ENCODE measurements around the gene SNTG2. TPM values are rescaled to one million over a fixed set of nuclear protein-coding genes. Genes with fewer than 3 reads are reported as not detected.
A peak's percentile ranks its signal among the peaks of the same experiment; 100 is the strongest.

The SNTG2 gene
- total RNA-seq, 2 donors from 2014 or later, result 4.1 to 11.9 TPM

- H3K4me3 ChIP-seq (ENCODE audit: low read length), result no peak overlapping the region
- no peaks in the 10 kb centered on the region for H3K4me1 ChIP-seq (ENCODE audit: control insufficient read depth, insufficient read depth, low read length)
- Mint-ChIP-seq H3K9me3 (peaks cover 26% of the 10 kb centered on the region), H3K27me3 (ENCODE audit: insufficient read depth) (no peaks in the 10 kb centered on the region), H3K36me3 (ENCODE audit: low read depth) (peaks cover 6% of the 10 kb centered on the region), H3K27ac (no peak overlapping the region), H3K4me3 (no peak overlapping the region), H3K4me1 (no peaks in the 10 kb centered on the region)
- TF ChIP-seq CTCF (conservative IDR thresholded peaks at IDR 0.05), result no peak
- H3K9me3 ChIP-seq (ENCODE audit: control insufficient read depth, low read length), result peaks cover 7% of the 10 kb centered on the region
- H3K27ac ChIP-seq (ENCODE audit: low read depth, low read length), result no peak overlapping the region
- no peak overlapping the region for H3K9ac ChIP-seq (ENCODE audit: extremely low read depth, low read length, poor library complexity, severe bottlenecking)
- 94 to 100% methylated on average over 3 of the region's 3 CpGs for WGBS, 2 experiments (ENCODE audit: insufficient coverage in 1 of 2, insufficient read length in 1 of 2)
- DNase-seq, result no peak
- H3K27me3 ChIP-seq (ENCODE audit: control insufficient read depth, insufficient read depth, low read length, poor library complexity, severe bottlenecking), result no peaks in the 10 kb centered on the region
- H3K36me3 ChIP-seq (ENCODE audit: control insufficient read depth, insufficient read depth, low read length), result no peaks in the 10 kb centered on the region
Measured at GRCh38 chr2:1210352-1210751, 259.7 kb downstream of the SNTG2 start.

GRCh38 chr2:1219901-1220573 is 269.4 kb downstream of the SNTG2 start:
- H3K9me3 Mint-ChIP-seq, result peaks cover 8% of the 10 kb centered on the region
- Histone ChIP-seq H3K9ac (ENCODE audit: extremely low read depth, low read length, poor library complexity, severe bottlenecking) (no peak overlapping the region), H3K36me3 (ENCODE audit: control insufficient read depth, insufficient read depth, low read length) (no peaks in the 10 kb centered on the region), H3K27ac (ENCODE audit: low read depth, low read length) (no peak overlapping the region), H3K4me3 (ENCODE audit: low read length) (peak overlapping the region; percentile 71), H3K9me3 (ENCODE audit: control insufficient read depth, low read length) (peaks cover 17% of the 10 kb centered on the region), H3K4me1 (ENCODE audit: control insufficient read depth, insufficient read depth, low read length) (no peaks in the 10 kb centered on the region), H3K27me3 (ENCODE audit: control insufficient read depth, insufficient read depth, low read length, poor library complexity, severe bottlenecking) (peaks cover 8% of the 10 kb centered on the region)
- no peak overlapping the region for H3K4me3 Mint-ChIP-seq
- no peaks in the 10 kb centered on the region for H3K27me3 Mint-ChIP-seq (ENCODE audit: insufficient read depth)
- no peak for TF ChIP-seq CTCF (conservative IDR thresholded peaks at IDR 0.05)
- H3K36me3 Mint-ChIP-seq (ENCODE audit: low read depth), result no peaks in the 10 kb centered on the region
- peak overlapping the region; percentile 55 for H3K27ac Mint-ChIP-seq
- no peak for DNase-seq
- H3K4me1 Mint-ChIP-seq, result no peaks in the 10 kb centered on the region
- 95 to 98% methylated on average over 10 to 13 of the region's 13 CpGs for WGBS, 2 experiments (ENCODE audit: insufficient coverage in 1 of 2, insufficient read length in 1 of 2)

- TF ChIP-seq CTCF (conservative IDR thresholded peaks at IDR 0.05), result no peak
- no peaks in the 10 kb centered on the region for H3K36me3 Mint-ChIP-seq (ENCODE audit: low read depth)
Measured at GRCh38 chr2:1222056-1222455, 271.4 kb downstream of the SNTG2 start.

More at GRCh38 chr2:1222056-1222455, 271.4 kb downstream of the SNTG2 start:
- H3K4me1 ChIP-seq (ENCODE audit: control insufficient read depth, insufficient read depth, low read length), result no peaks in the 10 kb centered on the region
- H3K4me1 Mint-ChIP-seq, result no peaks in the 10 kb centered on the region
- no peak overlapping the region for H3K4me3 ChIP-seq (ENCODE audit: low read length)
- H3K9me3 ChIP-seq (ENCODE audit: control insufficient read depth, low read length), result peaks cover 17% of the 10 kb centered on the region
- H3K27ac ChIP-seq (ENCODE audit: low read depth, low read length), result no peak overlapping the region
- no peaks in the 10 kb centered on the region for H3K27me3 Mint-ChIP-seq (ENCODE audit: insufficient read depth)
- peaks cover 8% of the 10 kb centered on the region for H3K9me3 Mint-ChIP-seq
- H3K27ac Mint-ChIP-seq, result no peak overlapping the region
- DNase-seq, result no peak
- 96 to 99% methylated on average over 6 of the region's 6 CpGs for WGBS, 2 experiments (ENCODE audit: insufficient coverage in 1 of 2, insufficient read length in 1 of 2)
- H3K9ac ChIP-seq (ENCODE audit: extremely low read depth, low read length, poor library complexity, severe bottlenecking), result no peak overlapping the region
- H3K36me3 ChIP-seq (ENCODE audit: control insufficient read depth, insufficient read depth, low read length), result no peaks in the 10 kb centered on the region
- H3K27me3 ChIP-seq (ENCODE audit: control insufficient read depth, insufficient read depth, low read length, poor library complexity, severe bottlenecking), result peaks cover 8% of the 10 kb centered on the region
- no peak overlapping the region for H3K4me3 Mint-ChIP-seq

Measured in endodermal cell (in vitro differentiated cells).